NCI-H187 treated with DMSO at 0.1 percent for 48 hours (cell line): ENCODE data around the gene OSTC.

Experiments used
- DNase-seq: peaks from one replicate; lab custom pipeline; 2025; lab: John Stamatoyannopoulos, UW

The OSTC gene

GRCh38 chr4:108716340-108716739 lies 65.9 kb downstream of the OSTC start:
- DNase-seq, result no peak

GRCh38 chr4:108717386-108717785 lies 67.0 kb downstream of the OSTC start:
- DNase-seq, result no peak
